Measurements from ENCODE around the gene MMAA. TPM values are rescaled to one million over a fixed set of nuclear protein-coding genes. Genes with fewer than 3 reads are reported as not detected.

The MMAA gene
- total and polyA plus RNA-seq, 2 donors (not counting 1 experiment from before 2014, with no cell fraction given) = 3.9 to 9.0 TPM

- Histone ChIP-seq H3K9me3 (ENCODE audit: control extremely low read depth in 1 of 3, control insufficient read depth in 2 of 3, insufficient read depth in 1 of 3, low read length in 2 of 3) (peaks cover 0 to 4% (median 0%) of the 10 kb centered on the region in 3 donors), H3K27ac (ENCODE audit: low read length in 2 of 2) (no peak overlapping the region), H3K36me3 (replicated peaks in 1 of 2; ENCODE audit: control extremely low read depth in 1 of 2, control insufficient read depth in 1 of 2, extremely low read depth in 1 of 2, insufficient read depth in 2 of 2, low read length in 1 of 2) (no peaks in the 10 kb centered on the region), H4K20me1 (ENCODE audit: control insufficient read depth, insufficient read depth, low read length, poor library complexity, severe bottlenecking) (no peaks in the 10 kb centered on the region), H3K4me3 (ENCODE audit: control extremely low read depth in 1 of 5, extremely low read depth in 1 of 5, insufficient read depth in 1 of 5, low read depth in 2 of 5, low read length in 4 of 5) (no peak overlapping the region), H3K4me2 (replicated peaks; ENCODE audit: low read depth, low read length, poor library complexity, severe bottlenecking) (no peak overlapping the region), H3K4me1 (ENCODE audit: control insufficient read depth in 2 of 2, insufficient read depth in 2 of 2, low read length in 2 of 2) (no peaks in the 10 kb centered on the region), H3K9ac (ENCODE audit: low read length) (no peak overlapping the region), H3K27me3 (replicated peaks in 1 of 4; ENCODE audit: control extremely low read depth in 1 of 4, control insufficient read depth in 3 of 4, insufficient read depth in 4 of 4, low read length in 3 of 4) (no peaks in the 10 kb centered on the region), H3K79me2 (ENCODE audit: control insufficient read depth, insufficient read depth, low read length) (no peaks in the 10 kb centered on the region), H2AFZ (ENCODE audit: insufficient read depth, low read depth, low read length, poor library complexity, severe bottlenecking) (no peak overlapping the region)
- CTCF ChIA-PET = no interaction called here
- Mint-ChIP-seq H3K27ac (no peak overlapping the region), H3K4me1 (no peaks in the 10 kb centered on the region), H3K9me3 (ENCODE audit: insufficient read depth) (peaks cover 13% of the 10 kb centered on the region), H3K4me3 (no peak overlapping the region), H3K27me3 (peaks cover 36% of the 10 kb centered on the region)
- no peak for ATAC-seq (ENCODE audit: low read depth)
- intact Hi-C loops (cut with micrococcal nuclease) = no loop called here
- no peak for DNase-seq
- TF ChIP-seq, protein P1, sequence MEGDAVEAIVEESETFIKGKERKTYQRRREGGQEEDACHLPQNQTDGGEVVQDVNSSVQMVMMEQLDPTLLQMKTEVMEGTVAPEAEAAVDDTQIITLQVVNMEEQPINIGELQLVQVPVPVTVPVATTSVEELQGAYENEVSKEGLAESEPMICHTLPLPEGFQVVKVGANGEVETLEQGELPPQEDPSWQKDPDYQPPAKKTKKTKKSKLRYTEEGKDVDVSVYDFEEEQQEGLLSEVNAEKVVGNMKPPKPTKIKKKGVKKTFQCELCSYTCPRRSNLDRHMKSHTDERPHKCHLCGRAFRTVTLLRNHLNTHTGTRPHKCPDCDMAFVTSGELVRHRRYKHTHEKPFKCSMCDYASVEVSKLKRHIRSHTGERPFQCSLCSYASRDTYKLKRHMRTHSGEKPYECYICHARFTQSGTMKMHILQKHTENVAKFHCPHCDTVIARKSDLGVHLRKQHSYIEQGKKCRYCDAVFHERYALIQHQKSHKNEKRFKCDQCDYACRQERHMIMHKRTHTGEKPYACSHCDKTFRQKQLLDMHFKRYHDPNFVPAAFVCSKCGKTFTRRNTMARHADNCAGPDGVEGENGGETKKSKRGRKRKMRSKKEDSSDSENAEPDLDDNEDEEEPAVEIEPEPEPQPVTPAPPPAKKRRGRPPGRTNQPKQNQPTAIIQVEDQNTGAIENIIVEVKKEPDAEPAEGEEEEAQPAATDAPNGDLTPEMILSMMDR (IDR thresholded peaks at IDR 0.05) = no peak
- TF ChIP-seq EZH2 (IDR thresholded peaks at IDR 0.05; ENCODE audit: borderline replicate concordance, insufficient read depth, low read depth, low read length, poor library complexity, severe bottlenecking) = no peak
- POLR2A ChIA-PET = no interaction called here
Measured at GRCh38 chr4:145681518-145681917, 62.3 kb downstream of the MMAA start.

- H3K27ac ChIP-seq (ENCODE audit: low read length in 2 of 2) = no peak overlapping the region
- CTCF ChIA-PET = no interaction called here
- WGBS (ENCODE audit: insufficient coverage) = no CpG with 5 or more reads among the region's 1 CpG
- H3K27me3 ChIP-seq (replicated peaks in 1 of 4; ENCODE audit: control extremely low read depth in 1 of 4, control insufficient read depth in 3 of 4, insufficient read depth in 4 of 4, low read length in 3 of 4) = no peaks in the 10 kb centered on the region
- H3K4me3 ChIP-seq (ENCODE audit: control extremely low read depth in 1 of 5, extremely low read depth in 1 of 5, insufficient read depth in 1 of 5, low read depth in 2 of 5, low read length in 4 of 5) = no peak overlapping the region
- no peaks in the 10 kb centered on the region for H3K4me1 Mint-ChIP-seq
- no peaks in the 10 kb centered on the region for H3K79me2 ChIP-seq (ENCODE audit: control insufficient read depth, insufficient read depth, low read length)
- no peak overlapping the region for H2AFZ ChIP-seq (ENCODE audit: insufficient read depth, low read depth, low read length, poor library complexity, severe bottlenecking)
- no peak for TF ChIP-seq EZH2 (IDR thresholded peaks at IDR 0.05; ENCODE audit: borderline replicate concordance, insufficient read depth, low read depth, low read length, poor library complexity, severe bottlenecking)
- TF ChIP-seq, protein P1 (IDR thresholded peaks at IDR 0.05) = no peak
- DNase-seq = no peak
- H3K4me3 Mint-ChIP-seq = no peak overlapping the region
- no peak overlapping the region for H3K9ac ChIP-seq (ENCODE audit: low read length)
- no peak overlapping the region for H3K27ac Mint-ChIP-seq
- no peaks in the 10 kb centered on the region for H3K4me1 ChIP-seq (ENCODE audit: control insufficient read depth in 2 of 2, insufficient read depth in 2 of 2, low read length in 2 of 2)
- no peak for ATAC-seq (ENCODE audit: low read depth)
- no peaks in the 10 kb centered on the region for H3K36me3 ChIP-seq (replicated peaks in 1 of 2; ENCODE audit: control extremely low read depth in 1 of 2, control insufficient read depth in 1 of 2, extremely low read depth in 1 of 2, insufficient read depth in 2 of 2, low read length in 1 of 2)
- peaks cover 0 to 4% (median 0%) of the 10 kb centered on the region in 3 donors for H3K9me3 ChIP-seq (ENCODE audit: control extremely low read depth in 1 of 3, control insufficient read depth in 2 of 3, insufficient read depth in 1 of 3, low read length in 2 of 3)
- peaks cover 36% of the 10 kb centered on the region for H3K27me3 Mint-ChIP-seq
- intact Hi-C loops (cut with micrococcal nuclease) = no loop called here
- peaks cover 10% of the 10 kb centered on the region for H3K9me3 Mint-ChIP-seq (ENCODE audit: insufficient read depth)
- no peaks in the 10 kb centered on the region for H4K20me1 ChIP-seq (ENCODE audit: control insufficient read depth, insufficient read depth, low read length, poor library complexity, severe bottlenecking)
- no peak overlapping the region for H3K4me2 ChIP-seq (replicated peaks; ENCODE audit: low read depth, low read length, poor library complexity, severe bottlenecking)
- POLR2A ChIA-PET = no interaction called here
Measured at GRCh38 chr4:145681956-145682355, 62.8 kb downstream of the MMAA start.
